ENCODE data around the gene SYT5.
"Not testable (repeated sequence)": the region's sequence is repeated elsewhere in the genome, so short reads cannot be mapped to it uniquely, and the experiment has no call there.

SYT5 gene

DNA sequence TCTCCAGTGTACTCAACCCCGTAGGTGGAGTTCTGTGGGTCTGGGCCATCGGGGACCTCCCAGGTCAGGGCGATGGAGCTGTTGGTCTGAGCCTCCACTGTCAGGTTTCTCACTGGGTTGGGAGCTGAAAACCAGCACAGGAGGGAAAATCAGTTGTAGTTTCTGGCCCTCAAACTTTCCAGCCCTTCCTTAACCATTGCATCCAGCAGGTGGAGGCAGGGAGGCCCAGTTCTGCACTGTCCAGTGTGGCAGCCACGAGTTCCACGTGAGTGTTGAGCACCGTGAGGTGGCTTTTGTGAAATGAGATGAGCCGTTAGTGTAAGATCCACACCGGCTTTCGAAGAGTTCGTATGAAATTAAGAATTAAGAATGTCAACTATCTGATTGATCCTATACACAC is 22.1 kb upstream of the SYT5 start:
- not testable (repeated sequence) for H3K4me1 ChIP-seq (ENCODE audit: insufficient read depth, low read length, poor library complexity, severe bottlenecking); H3K27me3 ChIP-seq (ENCODE audit: insufficient read depth, low read length, poor library complexity, severe bottlenecking); H3K79me2 ChIP-seq (ENCODE audit: insufficient read depth, low read length); H3K9me2 ChIP-seq (replicated peaks; ENCODE audit: low read depth, low read length); H2AFZ ChIP-seq (ENCODE audit: low read length); H4K20me1 ChIP-seq (ENCODE audit: insufficient read depth, low read length, poor library complexity, severe bottlenecking); H3K9me3 ChIP-seq (ENCODE audit: insufficient read depth, low read depth, low read length); H3K36me3 ChIP-seq (ENCODE audit: insufficient read depth, low read length); H3K4me3 ChIP-seq (ENCODE audit: low read length, poor library complexity, severe bottlenecking); H3F3A ChIP-seq (ENCODE audit: low read depth); H3K9ac ChIP-seq (ENCODE audit: low read depth, low read length, poor library complexity, severe bottlenecking); H3K4me2 ChIP-seq (ENCODE audit: low read depth, low read length, poor library complexity, severe bottlenecking)
- TF ChIP-seq, protein P1, sequence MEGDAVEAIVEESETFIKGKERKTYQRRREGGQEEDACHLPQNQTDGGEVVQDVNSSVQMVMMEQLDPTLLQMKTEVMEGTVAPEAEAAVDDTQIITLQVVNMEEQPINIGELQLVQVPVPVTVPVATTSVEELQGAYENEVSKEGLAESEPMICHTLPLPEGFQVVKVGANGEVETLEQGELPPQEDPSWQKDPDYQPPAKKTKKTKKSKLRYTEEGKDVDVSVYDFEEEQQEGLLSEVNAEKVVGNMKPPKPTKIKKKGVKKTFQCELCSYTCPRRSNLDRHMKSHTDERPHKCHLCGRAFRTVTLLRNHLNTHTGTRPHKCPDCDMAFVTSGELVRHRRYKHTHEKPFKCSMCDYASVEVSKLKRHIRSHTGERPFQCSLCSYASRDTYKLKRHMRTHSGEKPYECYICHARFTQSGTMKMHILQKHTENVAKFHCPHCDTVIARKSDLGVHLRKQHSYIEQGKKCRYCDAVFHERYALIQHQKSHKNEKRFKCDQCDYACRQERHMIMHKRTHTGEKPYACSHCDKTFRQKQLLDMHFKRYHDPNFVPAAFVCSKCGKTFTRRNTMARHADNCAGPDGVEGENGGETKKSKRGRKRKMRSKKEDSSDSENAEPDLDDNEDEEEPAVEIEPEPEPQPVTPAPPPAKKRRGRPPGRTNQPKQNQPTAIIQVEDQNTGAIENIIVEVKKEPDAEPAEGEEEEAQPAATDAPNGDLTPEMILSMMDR (conservative IDR thresholded peaks at IDR 0.05; ENCODE audit: low read length): peak; percentile 32; the same call in 1 of the 2 replicates

- H3K36me3 ChIP-seq (ENCODE audit: insufficient read depth, low read length): no peaks in the 10 kb centered on the region
- no peaks in the 10 kb centered on the region for H3K79me2 ChIP-seq (ENCODE audit: insufficient read depth, low read length)
- TF ChIP-seq, protein P1 (conservative IDR thresholded peaks at IDR 0.05; ENCODE audit: low read length): no peak
- no peak for TF ChIP-seq EZH2phosphoT487 (IDR thresholded peaks at IDR 0.05; ENCODE audit: borderline replicate concordance)
- H3K4me3 ChIP-seq (ENCODE audit: low read length, poor library complexity, severe bottlenecking): no peak overlapping the region
- no peak overlapping the region for H2AFZ ChIP-seq (ENCODE audit: low read length)
- no peaks in the 10 kb centered on the region for H3K9me2 ChIP-seq (replicated peaks; ENCODE audit: low read depth, low read length)
- H4K20me1 ChIP-seq (ENCODE audit: insufficient read depth, low read length, poor library complexity, severe bottlenecking): no peaks in the 10 kb centered on the region
- H3K27me3 ChIP-seq (ENCODE audit: insufficient read depth, low read length, poor library complexity, severe bottlenecking): no peaks in the 10 kb centered on the region
- no peaks in the 10 kb centered on the region for H3K4me1 ChIP-seq (ENCODE audit: insufficient read depth, low read length, poor library complexity, severe bottlenecking)
- no peak overlapping the region for H3K4me2 ChIP-seq (ENCODE audit: low read depth, low read length, poor library complexity, severe bottlenecking)
- no peaks in the 10 kb centered on the region for H3F3A ChIP-seq (ENCODE audit: low read depth)
- H3K9ac ChIP-seq (ENCODE audit: low read depth, low read length, poor library complexity, severe bottlenecking): no peak overlapping the region
- H3K9me3 ChIP-seq (ENCODE audit: insufficient read depth, low read depth, low read length): no peaks in the 10 kb centered on the region
These were observed 19.6 kb upstream of the SYT5 start for GRCh38 chr19:55199620-55200204.

DNA sequence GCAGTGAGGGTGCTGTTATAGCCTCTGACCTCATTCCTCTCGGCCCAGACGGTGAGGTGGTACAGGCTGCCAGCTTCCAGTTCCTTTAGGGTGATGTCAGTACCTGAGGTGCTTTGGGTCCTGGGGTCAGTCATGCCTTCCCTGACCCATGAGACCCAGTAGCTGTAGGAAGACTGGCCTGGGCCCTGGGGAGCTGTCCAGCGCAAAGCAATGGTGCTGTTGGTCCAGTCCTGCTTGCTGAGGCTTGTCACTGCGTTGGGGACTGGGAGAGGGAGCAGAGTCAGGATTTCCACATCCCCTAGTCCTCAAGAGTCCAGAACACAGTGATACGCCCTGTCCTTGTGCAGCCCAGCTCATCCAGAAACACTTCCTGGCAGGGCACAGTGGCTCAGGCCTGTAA is 18.6 kb upstream of the SYT5 start:
- H3K9me2 ChIP-seq (replicated peaks; ENCODE audit: low read depth, low read length): no peaks in the 10 kb centered on the region
- H3K4me2 ChIP-seq (ENCODE audit: low read depth, low read length, poor library complexity, severe bottlenecking): no peak overlapping the region
- H3K9me3 ChIP-seq (ENCODE audit: insufficient read depth, low read depth, low read length): no peaks in the 10 kb centered on the region
- H3K79me2 ChIP-seq (ENCODE audit: insufficient read depth, low read length): no peaks in the 10 kb centered on the region
- no peak overlapping the region for H3K4me3 ChIP-seq (ENCODE audit: low read length, poor library complexity, severe bottlenecking)
- H3K9ac ChIP-seq (ENCODE audit: low read depth, low read length, poor library complexity, severe bottlenecking): no peak overlapping the region
- H3K27me3 ChIP-seq (ENCODE audit: insufficient read depth, low read length, poor library complexity, severe bottlenecking): no peaks in the 10 kb centered on the region
- no peaks in the 10 kb centered on the region for H3F3A ChIP-seq (ENCODE audit: low read depth)
- H4K20me1 ChIP-seq (ENCODE audit: insufficient read depth, low read length, poor library complexity, severe bottlenecking): no peaks in the 10 kb centered on the region
- H2AFZ ChIP-seq (ENCODE audit: low read length): no peak overlapping the region
- no peaks in the 10 kb centered on the region for H3K36me3 ChIP-seq (ENCODE audit: insufficient read depth, low read length)
- TF ChIP-seq EZH2phosphoT487 (IDR thresholded peaks at IDR 0.05; ENCODE audit: borderline replicate concordance): no peak
- TF ChIP-seq, protein P1 (conservative IDR thresholded peaks at IDR 0.05; ENCODE audit: low read length): no peak
- H3K4me1 ChIP-seq (ENCODE audit: insufficient read depth, low read length, poor library complexity, severe bottlenecking): no peaks in the 10 kb centered on the region
